ENCODE data around the gene INHBC.

DNA sequence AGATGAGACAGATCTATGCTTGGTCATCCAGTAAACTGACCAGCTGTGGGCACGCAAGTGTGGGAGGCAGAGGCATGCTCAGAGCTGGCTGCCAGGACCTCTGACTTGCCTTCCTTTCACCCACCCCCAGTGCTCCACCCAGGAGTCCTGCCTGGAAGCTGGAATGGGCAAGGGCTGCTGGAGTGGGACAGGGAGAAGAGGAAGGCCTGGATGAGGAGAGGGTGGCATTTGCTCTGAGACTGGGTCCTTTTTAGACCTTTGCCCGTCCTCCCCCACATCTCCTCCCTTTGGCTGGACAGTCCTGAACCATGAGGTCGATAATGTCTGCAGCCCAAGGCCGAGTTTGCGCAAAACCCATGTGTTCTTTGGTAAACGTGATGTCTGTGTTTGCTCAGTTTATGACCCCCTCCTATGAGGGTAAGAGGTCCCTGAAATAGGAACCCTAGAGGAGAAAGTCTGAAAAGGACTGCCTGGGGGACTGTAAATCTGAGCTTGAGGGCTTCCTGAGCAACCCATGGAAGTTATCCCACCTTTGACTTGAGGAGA, 16.7 kb downstream of the INHBC start:
- TF ChIP-seq, protein P1, sequence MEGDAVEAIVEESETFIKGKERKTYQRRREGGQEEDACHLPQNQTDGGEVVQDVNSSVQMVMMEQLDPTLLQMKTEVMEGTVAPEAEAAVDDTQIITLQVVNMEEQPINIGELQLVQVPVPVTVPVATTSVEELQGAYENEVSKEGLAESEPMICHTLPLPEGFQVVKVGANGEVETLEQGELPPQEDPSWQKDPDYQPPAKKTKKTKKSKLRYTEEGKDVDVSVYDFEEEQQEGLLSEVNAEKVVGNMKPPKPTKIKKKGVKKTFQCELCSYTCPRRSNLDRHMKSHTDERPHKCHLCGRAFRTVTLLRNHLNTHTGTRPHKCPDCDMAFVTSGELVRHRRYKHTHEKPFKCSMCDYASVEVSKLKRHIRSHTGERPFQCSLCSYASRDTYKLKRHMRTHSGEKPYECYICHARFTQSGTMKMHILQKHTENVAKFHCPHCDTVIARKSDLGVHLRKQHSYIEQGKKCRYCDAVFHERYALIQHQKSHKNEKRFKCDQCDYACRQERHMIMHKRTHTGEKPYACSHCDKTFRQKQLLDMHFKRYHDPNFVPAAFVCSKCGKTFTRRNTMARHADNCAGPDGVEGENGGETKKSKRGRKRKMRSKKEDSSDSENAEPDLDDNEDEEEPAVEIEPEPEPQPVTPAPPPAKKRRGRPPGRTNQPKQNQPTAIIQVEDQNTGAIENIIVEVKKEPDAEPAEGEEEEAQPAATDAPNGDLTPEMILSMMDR (IDR thresholded peaks at IDR 0.05 in 4 of 5, conservative IDR thresholded peaks at IDR 0.05 in 1 of 5) = no peak
- no peak for TF ChIP-seq POLR2A (IDR thresholded peaks at IDR 0.05)
